HG03103 (cell line): ENCODE measurements around the gene ZNF132.
"Not testable (repeated sequence)": the region's sequence is repeated elsewhere in the genome, so short reads cannot be mapped to it uniquely, and the experiment has no call there.

ENCODE experiments used
- ATAC-seq: cut with Tn5 transposase; IDR thresholded peaks from one replicate; pipeline ENCODE4 v1.9.1; 2021; ENCODE audit warnings: low read depth; ENCODE audit not compliant: unreplicated experiment

The ZNF132 gene

GRCh38 chr19:58439576-58440554 is at the start of gene ZNF132:
ZNF132 (minus strand) TSS chr19:58440153; CDS start chr19:58439821, 332 bp downstream.
- ATAC-seq, result peak; percentile 95

GRCh38 chr19:58484349-58484748 is 44.4 kb upstream of the ZNF132 start:
- ATAC-seq, result not testable (repeated sequence)

GRCh38 chr19:58483776-58484175 is 43.8 kb upstream of the ZNF132 start:
- ATAC-seq, result no peak

GRCh38 chr19:58482372-58482771 is 42.4 kb upstream of the ZNF132 start:
- no peak for ATAC-seq

- ATAC-seq, result no peak
These were observed 40.9 kb upstream of the ZNF132 start for GRCh38 chr19:58480831-58481230.

GRCh38 chr19:58480481-58480830 is 40.5 kb upstream of the ZNF132 start:
- no peak for ATAC-seq

GRCh38 chr19:58479736-58480480 is 40.0 kb upstream of the ZNF132 start:
- no peak for ATAC-seq

GRCh38 chr19:58479303-58479702 is 39.4 kb upstream of the ZNF132 start:
- ATAC-seq, result no peak

- ATAC-seq, result no peak
These were observed 37.9 kb upstream of the ZNF132 start for GRCh38 chr19:58477871-58478270.

- no peak for ATAC-seq
These were observed 37.2 kb upstream of the ZNF132 start for GRCh38 chr19:58477130-58477529.

- ATAC-seq, result peak; percentile 1
These were observed 36.6 kb upstream of the ZNF132 start for GRCh38 chr19:58476498-58477015.

- ATAC-seq, result peak; percentile 80
These were observed 36.0 kb upstream of the ZNF132 start, which contains the start of gene ZNF446 for GRCh38 chr19:58475714-58476497. ZNF446 (plus strand) TSS chr19:58476352; CDS start chr19:58477219, 867 bp downstream.

- ATAC-seq, result no peak
These were observed 35.2 kb upstream of the ZNF132 start for GRCh38 chr19:58474997-58475713.

GRCh38 chr19:58474291-58474996 is 34.5 kb upstream of the ZNF132 start:
- no peak for ATAC-seq

GRCh38 chr19:58473775-58474174 is 33.8 kb upstream of the ZNF132 start:
- no peak for ATAC-seq

- no peak for ATAC-seq
These were observed 31.8 kb upstream of the ZNF132 start for GRCh38 chr19:58471736-58472135.

- not testable (repeated sequence) for ATAC-seq
These were observed 31.0 kb upstream of the ZNF132 start for GRCh38 chr19:58470837-58471543.

GRCh38 chr19:58469241-58470013 is 29.5 kb upstream of the ZNF132 start:
- ATAC-seq, result no peak
